SK-N-SH (cell line): ENCODE results near the gene RALY. TPM values are rescaled to one million over a fixed set of nuclear protein-coding genes. Genes with fewer than 3 reads are reported as not detected.
A peak's percentile ranks its signal among the peaks of the same experiment; 100 is the strongest.

Experiments
- CTCF ChIA-PET: fragments of 300-600, 350-600 bp; formaldehyde crosslinking; extraction: SDS; loops from one replicate; lab custom pipeline; 2021; lab: Yijun Ruan, JAX
- POLR2A ChIA-PET: fragments of 350-600 bp; sonication (Branson Sonifier 250); formaldehyde crosslinking; extraction: SDS; loops from one replicate; lab custom pipeline; 2020; ENCODE audit warnings: antibody characterized with exemption, inconsistent platforms; lab: Yijun Ruan, JAX
- DNase-seq: peaks from one replicate; pipeline ENCODE4 v3.0.0; 2012
- H2AFZ ChIP-seq: fragments of 200-600 bp; sonication (generic); 2 replicates; pipeline ENCODE4 v1.8.1; 2016; ENCODE audit warnings: antibody characterized with exemption, mild to moderate bottlenecking, low read depth
- H3F3A ChIP-seq: fragments of 200-600 bp; sonication (generic); replicated peaks from 2 replicates; pipeline ENCODE3; 2016; ENCODE audit warnings: antibody characterized with exemption, mild to moderate bottlenecking; ENCODE audit not compliant: insufficient read depth
- H3K27ac ChIP-seq, 2 experiments: fragments of 200-500 bp in 1 of 2; fragments of 200-600 bp in 1 of 2; sonication (Bioruptor generic) in 1 of 2; sonication (generic), shearing (Covaris generic) in 1 of 2; 2 replicates each; pipeline versions ENCODE4 v1.5.1 to v1.6.1; 2014 to 2016; ENCODE audit warnings: low read depth in 2 of 2, inconsistent platforms in 1 of 2, low read length in 1 of 2, mild to moderate bottlenecking in 1 of 2, mixed read lengths in 1 of 2
- H3K27me3 ChIP-seq: fragments of 200-600 bp; sonication (generic), shearing (Covaris generic); 2 replicates; pipeline ENCODE4 v1.6.1; 2016; ENCODE audit warnings: mixed run types; ENCODE audit not compliant: insufficient read depth
- H3K36me3 ChIP-seq, 2 experiments: fragments of 200-500 bp in 1 of 2; fragments of 200-600 bp in 1 of 2; sonication (Bioruptor generic) in 1 of 2; sonication (generic) in 1 of 2; replicated peaks in 1 of 2; 2 replicates each; pipeline versions ENCODE3 to v1.5.1; 2014 to 2016; ENCODE audit warnings: low read length in 1 of 2, mild to moderate bottlenecking in 1 of 2; ENCODE audit not compliant: insufficient read depth in 2 of 2, control insufficient read depth in 1 of 2
- H3K4me1 ChIP-seq, 2 experiments: fragments of 200-500 bp in 1 of 2; fragments of 200-600 bp in 1 of 2; sonication (Bioruptor generic) in 1 of 2; sonication (generic), shearing (Covaris generic) in 1 of 2; 2 replicates each; pipeline versions ENCODE4 v1.5.1 to v1.6.1; 2014 to 2016; ENCODE audit warnings: low read depth in 1 of 2, low read length in 1 of 2, mixed run types in 1 of 2; ENCODE audit not compliant: insufficient read depth in 2 of 2, control insufficient read depth in 1 of 2
- H3K4me2 ChIP-seq: fragments of 200-600 bp; sonication (generic), shearing (Covaris generic); 2 replicates; pipeline ENCODE4 v1.6.1; 2017; ENCODE audit warnings: mixed run types
- H3K4me3 ChIP-seq, 2 experiments: fragments of 200-500 bp in 1 of 2; fragments of 200-600 bp in 1 of 2; sonication (Bioruptor generic) in 1 of 2; sonication (generic), shearing (Covaris generic) in 1 of 2; 2 replicates each; pipeline versions ENCODE4 v1.5.1 to v1.8.1; 2014 to 2016; ENCODE audit warnings: low read depth in 2 of 2, inconsistent platforms in 1 of 2, low read length in 1 of 2, mild to moderate bottlenecking in 1 of 2, mixed read lengths in 1 of 2, moderate library complexity in 1 of 2
- H3K79me2 ChIP-seq: fragments of 200-600 bp; sonication (generic); 2 replicates; pipeline ENCODE4 v1.8.1; 2017; ENCODE audit warnings: mild to moderate bottlenecking; ENCODE audit not compliant: insufficient read depth
- H3K9ac ChIP-seq: fragments of 200-600 bp; sonication (generic); 2 replicates; pipeline ENCODE4 v1.6.1; 2017; ENCODE audit warnings: mixed run types
- H3K9me2 ChIP-seq: fragments of 200-600 bp; sonication (generic); 2 replicates; pipeline ENCODE4 v1.6.1; 2017; ENCODE audit warnings: mixed run types
- H3K9me3 ChIP-seq: fragments of 200-600 bp; sonication (generic); 2 replicates; pipeline ENCODE4 v1.6.1; 2017; ENCODE audit warnings: mixed run types, mild to moderate bottlenecking, moderate library complexity
- H4K20me1 ChIP-seq: fragments of 200-600 bp; sonication (generic); 2 replicates; pipeline ENCODE4 v1.6.1; 2017; ENCODE audit warnings: mild to moderate bottlenecking, mixed run types; ENCODE audit not compliant: insufficient read depth
- ELF1 ChIP-seq: IDR thresholded peaks from 2 replicates; pipeline ENCODE4 v1.4.0; 2012
- FOXJ3 ChIP-seq: sonication (generic); formaldehyde crosslinking; IDR thresholded peaks from 2 replicates; pipeline ENCODE4 v1.5.1; 2020; ENCODE audit warnings: mild to moderate bottlenecking, missing genetic modification reagents
- GATA2 ChIP-seq: sonication (generic); formaldehyde crosslinking; IDR thresholded peaks from 2 replicates; pipeline ENCODE4 v1.5.0; 2020; ENCODE audit warnings: mild to moderate bottlenecking, missing genetic modification reagents
- JUND ChIP-seq: IDR thresholded peaks from 2 replicates; pipeline ENCODE4 v1.4.0; 2012
- MEF2A ChIP-seq: IDR thresholded peaks from 2 replicates; pipeline ENCODE4 v1.4.0; 2012; ENCODE audit warnings: low read depth, borderline replicate concordance
- MXI1 ChIP-seq: IDR thresholded peaks from 2 replicates; pipeline ENCODE4 v1.6.1; 2012; ENCODE audit warnings: mild to moderate bottlenecking, low read depth, low read length, improper control_type of control experiment
- NFIC ChIP-seq: IDR thresholded peaks from 2 replicates; pipeline ENCODE4 v1.4.0; 2012; ENCODE audit warnings: borderline replicate concordance
- RAD21 ChIP-seq: IDR thresholded peaks from 2 replicates; pipeline ENCODE4 v1.6.1; 2012; ENCODE audit warnings: mild to moderate bottlenecking, low read length
- RCOR1 ChIP-seq: fragments of 150-350 bp; IDR thresholded peaks from 2 replicates; pipeline ENCODE4 v1.6.1; 2017; ENCODE audit warnings: antibody characterized with exemption, low read length
- SMC3 ChIP-seq: IDR thresholded peaks from 2 replicates; pipeline ENCODE4 v1.6.1; 2012; ENCODE audit warnings: low read depth, low read length, improper control_type of control experiment
- TCF12 ChIP-seq: IDR thresholded peaks from 2 replicates; pipeline ENCODE4 v1.4.0; 2012
- WGBS: methylation state at CpG from one replicate; pipeline ENCODE4 v1.1.6; 2017; ENCODE audit warnings: low lambda C conversion rate; 5-methylcytosine and 5-hydroxymethylcytosine counted together
- polyA plus RNA-seq, 3 experiments: library from polyadenylated mRNA; depleted of rRNA; stranded (reverse); fragments of >200 nt; gene quantifications; 2 replicates each; pipeline ENCODE4 v1.2.3, GENCODE V29; 2012
- TF ChIP-seq, protein P1 (sequence below): IDR thresholded peaks from 2 replicates; pipeline ENCODE4 v1.4.0; 2012; ENCODE audit warnings: low read depth, borderline replicate concordance

RALY gene
- polyA plus RNA-seq, 1 of the 3 experiments (the other 2 are of a cell fraction), result 130 TPM

DNA sequence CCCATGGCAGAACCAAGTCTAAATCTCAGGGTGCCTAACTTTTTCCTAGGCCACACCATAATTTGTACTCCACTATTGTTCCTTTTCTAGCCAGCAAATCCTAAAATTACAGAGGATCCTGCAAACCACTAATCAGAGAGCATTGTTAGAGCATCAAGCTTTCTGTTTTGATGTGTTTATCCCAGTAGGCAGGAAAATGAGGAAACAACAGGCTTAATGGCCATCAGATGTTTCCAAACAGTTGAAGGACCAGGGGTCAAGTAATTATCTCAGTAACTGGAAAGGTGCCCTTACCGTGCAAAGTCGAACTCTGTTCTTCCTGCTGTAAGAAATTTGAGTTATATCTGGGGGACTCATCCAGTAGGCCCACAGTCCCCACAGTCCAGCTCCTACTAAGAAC lies 58.7 kb downstream of the RALY start:
- Histone ChIP-seq H3K36me3 (peaks cover 0 to 3% of the 10 kb centered on the region in 2 experiments), H3K4me1 (peaks cover 0 to 19% of the 10 kb centered on the region in 2 experiments; a peak in 2 of 4 replicates), H2AFZ (no peak overlapping the region), H3K9me2 (no peaks in the 10 kb centered on the region), H3F3A (no peaks in the 10 kb centered on the region), H3K4me2 (no peak overlapping the region), H3K9ac (no peak overlapping the region), H3K4me3 (no peak overlapping the region), H3K27ac (no peak overlapping the region; a peak in 1 of 4 replicates), H3K79me2 (peaks cover 97% of the 10 kb centered on the region), H3K27me3 (no peaks in the 10 kb centered on the region), H3K9me3 (no peaks in the 10 kb centered on the region), H4K20me1 (peaks cover 96% of the 10 kb centered on the region)
- CTCF ChIA-PET, result interaction anchor here (1.0 kb wide), 1 partner anchor 189 kb away, joined by 3 read pairs; no protein-coding TSS in a partner anchor
- DNase-seq, result no peak
- no peak for TF ChIP-seq NFIC
- no peak for TF ChIP-seq RAD21
- TF ChIP-seq JUND, result no peak
- TF ChIP-seq MEF2A, result no peak
- no peak for TF ChIP-seq ELF1
- TF ChIP-seq MXI1, result no peak
- no peak for TF ChIP-seq FOXJ3 (CRISPR knock-in tag)
- TF ChIP-seq, protein P1, sequence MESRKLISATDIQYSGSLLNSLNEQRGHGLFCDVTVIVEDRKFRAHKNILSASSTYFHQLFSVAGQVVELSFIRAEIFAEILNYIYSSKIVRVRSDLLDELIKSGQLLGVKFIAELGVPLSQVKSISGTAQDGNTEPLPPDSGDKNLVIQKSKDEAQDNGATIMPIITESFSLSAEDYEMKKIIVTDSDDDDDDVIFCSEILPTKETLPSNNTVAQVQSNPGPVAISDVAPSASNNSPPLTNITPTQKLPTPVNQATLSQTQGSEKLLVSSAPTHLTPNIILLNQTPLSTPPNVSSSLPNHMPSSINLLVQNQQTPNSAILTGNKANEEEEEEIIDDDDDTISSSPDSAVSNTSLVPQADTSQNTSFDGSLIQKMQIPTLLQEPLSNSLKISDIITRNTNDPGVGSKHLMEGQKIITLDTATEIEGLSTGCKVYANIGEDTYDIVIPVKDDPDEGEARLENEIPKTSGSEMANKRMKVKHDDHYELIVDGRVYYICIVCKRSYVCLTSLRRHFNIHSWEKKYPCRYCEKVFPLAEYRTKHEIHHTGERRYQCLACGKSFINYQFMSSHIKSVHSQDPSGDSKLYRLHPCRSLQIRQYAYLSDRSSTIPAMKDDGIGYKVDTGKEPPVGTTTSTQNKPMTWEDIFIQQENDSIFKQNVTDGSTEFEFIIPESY, result no peak
- WGBS, result 95% methylated on average over 2 of the region's 2 CpGs
- POLR2A ChIA-PET, result no interaction called here

DNA sequence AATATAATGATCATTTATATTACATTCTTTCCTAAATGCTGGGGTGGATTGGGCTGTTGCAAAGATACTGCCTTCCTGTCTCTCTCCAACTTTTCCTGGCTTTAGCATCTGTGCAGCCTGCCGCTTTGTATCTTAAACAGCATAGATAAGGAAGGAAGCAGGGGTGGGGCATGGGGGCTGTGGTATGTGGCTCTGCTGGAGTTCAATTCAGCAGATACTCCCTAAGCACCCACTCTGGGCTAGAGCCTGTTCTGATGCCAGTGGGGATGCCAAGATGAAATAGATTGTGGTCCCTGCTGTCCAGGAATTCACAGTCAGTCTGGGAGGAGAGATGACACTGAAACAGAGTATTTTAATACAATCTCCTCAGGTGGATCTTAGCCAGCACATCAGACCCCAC lies 61.6 kb downstream of the RALY start:
- DNase-seq, result peak; percentile 63
- ChIA-PET POLR2A (no interaction called here), CTCF (interaction anchor here (1.4 to 2.1 kb wide), 2 partner anchors 14 to 33 kb away, joined by 3 to 11 read pairs; no protein-coding TSS in a partner anchor)
- TF ChIP-seq SMC3 (no peak), RCOR1 (peak; percentile 52), GATA2 (CRISPR knock-in tag) (peak; percentile 56; the same call in 1 of the 2 replicates), TCF12 (0 out of 2 replicates have a peak, but pooled peaks have one; percentile 14)
- H3K4me2 ChIP-seq, result no peak overlapping the region
- H3K27me3 ChIP-seq, result no peaks in the 10 kb centered on the region
- H3F3A ChIP-seq, result no peaks in the 10 kb centered on the region
- no peak overlapping the region for H2AFZ ChIP-seq
- peaks cover 0 to 31% of the 10 kb centered on the region in 2 experiments; a peak in 2 of 4 replicates for H3K4me1 ChIP-seq
- peaks cover 96% of the 10 kb centered on the region for H3K79me2 ChIP-seq
- peaks cover 2 to 3% of the 10 kb centered on the region in 2 experiments for H3K36me3 ChIP-seq
- 95% methylated on average over 1 of the region's 1 CpG for WGBS
- H3K9me3 ChIP-seq, result no peaks in the 10 kb centered on the region
- H3K9ac ChIP-seq, result no peak overlapping the region
- no peaks in the 10 kb centered on the region for H3K9me2 ChIP-seq
- peak overlapping the region in 1 of 2 experiments; percentile 64; a peak in 2 of 4 replicates for H3K27ac ChIP-seq
- peaks cover 99% of the 10 kb centered on the region for H4K20me1 ChIP-seq
- H3K4me3 ChIP-seq, result no peak overlapping the region
